Esophagus squamous epithelium (tissue), 5 donors: ENCODE measurements around the gene MCOLN1. TPM values are rescaled to one million over a fixed set of nuclear protein-coding genes. Genes with fewer than 3 reads are reported as not detected.

Source experiments
- DNase-seq: peaks from one replicate; lab custom pipeline; 2025; lab: John Stamatoyannopoulos, UW
- H3K27ac ChIP-seq, 4 donors: fragments of 200-600 bp; sonication (generic); one replicate each; pipeline ENCODE4 v1.5.1; 2016 to 2019; ENCODE audit warnings: mild to moderate bottlenecking in 1 of 4
- H3K27me3 ChIP-seq, 4 donors: fragments of 200-600 bp; sonication (generic); 1 replicate in 3 of 4; 2 replicates in 1 of 4; pipeline versions ENCODE4 v1.5.1 to v1.6.0; 2017 to 2021; ENCODE audit warnings: antibody characterized with exemption in 1 of 4
- H3K36me3 ChIP-seq, 3 donors: fragments of 200-600 bp; sonication (generic); one replicate each; pipeline ENCODE4 v1.5.1; 2016 to 2019
- H3K4me1 ChIP-seq, 3 donors: fragments of 200-600 bp; sonication (generic); one replicate each; pipeline ENCODE4 v1.5.1; 2017 to 2019
- H3K4me3 ChIP-seq, 4 donors: fragments of 200-600 bp; sonication (generic); 1 replicate in 3 of 4; 2 replicates in 1 of 4; pipeline ENCODE4 v1.5.1; 2016 to 2019; ENCODE audit warnings: mild to moderate bottlenecking in 2 of 4, moderate library complexity in 1 of 4
- H3K9me3 ChIP-seq, 3 donors: fragments of 200-600 bp; sonication (generic); one replicate each; pipeline ENCODE4 v1.5.1; 2016 to 2019
- POLR2A ChIP-seq, 4 donors: fragments of 450-650 bp; IDR thresholded peaks; one replicate each; pipeline ENCODE4 v1.6.1; 2017; ENCODE audit warnings: antibody characterized with exemption in 4 of 4, mild to moderate bottlenecking in 4 of 4, moderate library complexity in 3 of 4
- WGBS, 2 donors: methylation state at CpG; one replicate each; pipeline ENCODE4 v1.1.5; 2018; 5-methylcytosine and 5-hydroxymethylcytosine counted together
- intact Hi-C: fragments of 100-400 bp; cut with DNase I; formaldehyde crosslinking; loops from one replicate; pipeline ENCODE4 v1.15.0; 2022
- total RNA-seq, 4 donors: library from RNA; depleted of rRNA; stranded (reverse); fragments of >200 nt; gene quantifications; one replicate each; pipeline ENCODE4 v1.1.0, GENCODE V29; 2016
- TF ChIP-seq, protein P1 (sequence below), 6 experiments: fragments of 450-650 bp in 4 of 6; fragments of 200-600 bp in 2 of 6; sonication (generic) in 2 of 6; IDR thresholded peaks; one replicate each; pipeline ENCODE4 v1.5.1; 2016 to 2019; ENCODE audit warnings: antibody characterized with exemption in 6 of 6, mild to moderate bottlenecking in 4 of 6, moderate library complexity in 4 of 6
- donor health status: DM: yes; HTN: yes; CAD: no.

MCOLN1 gene
- total RNA-seq, 4 donors from 2014 or later = 5.7 to 13.9 (median 7.8) TPM

GRCh38 chr19:7489609-7490044, 32.8 kb upstream of the MCOLN1 start:
- TF ChIP-seq, protein P1, sequence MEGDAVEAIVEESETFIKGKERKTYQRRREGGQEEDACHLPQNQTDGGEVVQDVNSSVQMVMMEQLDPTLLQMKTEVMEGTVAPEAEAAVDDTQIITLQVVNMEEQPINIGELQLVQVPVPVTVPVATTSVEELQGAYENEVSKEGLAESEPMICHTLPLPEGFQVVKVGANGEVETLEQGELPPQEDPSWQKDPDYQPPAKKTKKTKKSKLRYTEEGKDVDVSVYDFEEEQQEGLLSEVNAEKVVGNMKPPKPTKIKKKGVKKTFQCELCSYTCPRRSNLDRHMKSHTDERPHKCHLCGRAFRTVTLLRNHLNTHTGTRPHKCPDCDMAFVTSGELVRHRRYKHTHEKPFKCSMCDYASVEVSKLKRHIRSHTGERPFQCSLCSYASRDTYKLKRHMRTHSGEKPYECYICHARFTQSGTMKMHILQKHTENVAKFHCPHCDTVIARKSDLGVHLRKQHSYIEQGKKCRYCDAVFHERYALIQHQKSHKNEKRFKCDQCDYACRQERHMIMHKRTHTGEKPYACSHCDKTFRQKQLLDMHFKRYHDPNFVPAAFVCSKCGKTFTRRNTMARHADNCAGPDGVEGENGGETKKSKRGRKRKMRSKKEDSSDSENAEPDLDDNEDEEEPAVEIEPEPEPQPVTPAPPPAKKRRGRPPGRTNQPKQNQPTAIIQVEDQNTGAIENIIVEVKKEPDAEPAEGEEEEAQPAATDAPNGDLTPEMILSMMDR (IDR thresholded peaks at IDR 0.05) = no peak
- no peak for TF ChIP-seq POLR2A (IDR thresholded peaks at IDR 0.05)
- peak overlapping the region in 2 of 4 donors; percentile 85 to 88 for H3K27ac ChIP-seq
- whole genome bisulfite sequencing, 2 donors = 50 to 75% methylated on average over 11 of the region's 11 CpGs
- peak overlapping the region; percentile 57 to 89 (median 60) for H3K4me3 ChIP-seq
- H3K36me3 ChIP-seq = no peaks in the 10 kb centered on the region
- H3K9me3 ChIP-seq = no peaks in the 10 kb centered on the region
- DNase-seq = no peak
- no peaks in the 10 kb centered on the region for H3K27me3 ChIP-seq
- H3K4me1 ChIP-seq = peaks cover 6 to 32% (median 20%) of the 10 kb centered on the region in 3 donors
- intact Hi-C loops = no loop called here

DNA sequence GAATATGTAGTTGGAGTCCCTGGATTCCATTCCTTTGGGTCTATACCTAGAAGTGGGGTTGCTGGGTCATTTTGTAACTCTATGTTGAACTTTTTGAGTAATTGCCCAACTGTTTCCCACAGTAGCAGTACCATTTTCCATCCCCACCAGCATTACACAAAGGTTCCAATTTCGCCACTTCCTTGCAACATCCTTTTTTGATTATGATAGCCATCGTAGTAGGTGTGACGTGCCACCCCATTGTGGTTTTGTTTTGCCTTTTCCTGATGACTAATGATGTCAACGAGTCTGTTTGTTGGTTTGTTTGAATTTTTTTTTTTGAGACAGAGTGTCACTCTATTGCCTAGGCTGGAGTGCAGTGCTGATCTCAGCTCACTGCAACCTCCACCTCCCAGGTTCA, 30.3 kb upstream of the MCOLN1 start:
- Histone ChIP-seq H3K4me3 (no peak overlapping the region), H3K9me3 (no peaks in the 10 kb centered on the region), H3K36me3 (no peaks in the 10 kb centered on the region), H3K4me1 (peaks cover 6 to 40% (median 24%) of the 10 kb centered on the region in 3 donors), H3K27ac (peak overlapping the region in 2 of 4 donors; percentile 39 to 80), H3K27me3 (no peaks in the 10 kb centered on the region)
- DNase-seq = no peak
- WGBS, 2 donors = 26 to 30% methylated on average over 4 of the region's 4 CpGs
- TF ChIP-seq, protein P1 (IDR thresholded peaks at IDR 0.05) = no peak
- no peak for TF ChIP-seq POLR2A (IDR thresholded peaks at IDR 0.05)
- intact Hi-C loops = no loop called here

- intact Hi-C loops = no loop called here
- Histone ChIP-seq H3K27me3 (no peaks in the 10 kb centered on the region), H3K36me3 (no peaks in the 10 kb centered on the region), H3K4me3 (no peak overlapping the region), H3K9me3 (no peaks in the 10 kb centered on the region), H3K27ac (peak overlapping the region in 1 of 4 donors; percentile 80), H3K4me1 (peaks cover 6 to 40% (median 24%) of the 10 kb centered on the region in 3 donors)
- WGBS, 2 donors = 54 to 56% methylated on average over 11 of the region's 11 CpGs
- TF ChIP-seq, protein P1 (IDR thresholded peaks at IDR 0.05) = no peak
- TF ChIP-seq POLR2A (IDR thresholded peaks at IDR 0.05) = no peak
- DNase-seq = no peak
Observed at GRCh38 chr19:7492558-7492957, 29.9 kb upstream of the MCOLN1 start.

- no peaks in the 10 kb centered on the region for H3K36me3 ChIP-seq
- intact Hi-C loops = no loop called here
- no peak for DNase-seq
- H3K27ac ChIP-seq = peak overlapping the region; percentile 18 to 81 (median 73)
- H3K9me3 ChIP-seq = no peaks in the 10 kb centered on the region
- 20 to 43% methylated on average over 11 to 13 of the region's 13 CpGs for WGBS, 2 donors
- H3K27me3 ChIP-seq = no peaks in the 10 kb centered on the region
- peaks cover 0 to 24% (median 14%) of the 10 kb centered on the region in 3 donors for H3K4me1 ChIP-seq
- TF ChIP-seq POLR2A (IDR thresholded peaks at IDR 0.05) = peak in 1 of 4 donors; percentile 9
- TF ChIP-seq, protein P1 (IDR thresholded peaks at IDR 0.05) = no peak
- peak overlapping the region in 1 of 4 donors; percentile 7 for H3K4me3 ChIP-seq
Observed at GRCh38 chr19:7494416-7495098, 27.9 kb upstream of the MCOLN1 start.

DNA sequence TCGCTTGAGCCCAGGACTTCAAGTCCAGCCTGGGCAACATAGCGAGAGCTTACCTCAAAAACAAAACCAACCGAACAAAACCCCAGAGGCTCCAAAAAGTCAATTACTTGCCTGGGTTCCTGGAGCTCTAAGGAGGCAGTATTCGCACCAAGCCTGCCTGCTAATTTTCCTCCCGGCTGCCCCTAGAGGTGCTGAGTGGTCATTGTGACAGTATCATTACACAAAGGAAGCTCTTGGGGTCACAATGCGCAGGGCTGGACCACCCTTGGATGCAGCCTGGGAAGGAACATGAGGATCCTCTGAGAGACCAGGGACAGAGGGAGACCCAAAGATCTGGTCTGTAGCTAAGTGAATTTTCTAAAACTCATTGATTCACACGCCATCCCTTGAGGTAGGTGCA, 25.1 kb upstream of the MCOLN1 start:
- WGBS, 2 donors = 49 to 50% methylated on average over 3 to 7 of the region's 7 CpGs
- Histone ChIP-seq H3K36me3 (no peaks in the 10 kb centered on the region), H3K4me1 (peaks cover 4 to 36% (median 18%) of the 10 kb centered on the region in 3 donors), H3K4me3 (no peak overlapping the region), H3K27ac (no peak overlapping the region), H3K9me3 (no peaks in the 10 kb centered on the region), H3K27me3 (peaks cover 0 to 21% (median 0%) of the 10 kb centered on the region in 4 donors)
- intact Hi-C loops = no loop called here
- no peak for DNase-seq
- no peak for TF ChIP-seq POLR2A (IDR thresholded peaks at IDR 0.05)
- TF ChIP-seq, protein P1 (IDR thresholded peaks at IDR 0.05) = peak in 2 of 6 experiments; percentile 6 to 19
